Heart right ventricle (tissue), 16 donors: ENCODE results near the gene AJUBA. TPM values are rescaled to one million over a fixed set of nuclear protein-coding genes. Genes with fewer than 3 reads are reported as not detected.

Experiments
- ATAC-seq, 8 donors: fragments of 200-7000 bp; cut with Tn5 transposase; one replicate each; pipeline ENCODE4 v1.9.1; 2020; ENCODE audit warnings: mild to moderate bottlenecking in 8 of 8, moderate library complexity in 8 of 8, moderate number of reproducible peaks in 1 of 8
- DNase-seq, 2 donors: peaks; one replicate each; pipeline ENCODE4 v3.0.0-alpha.2; 2020
- H3K27ac ChIP-seq, 10 donors: fragments of 200-600 bp; sonication (generic) in 2 of 10; one replicate each; pipeline versions ENCODE4 v1.5.0 to v1.8.0; 2020 to 2022; ENCODE audit warnings: mild to moderate bottlenecking in 3 of 10
- H3K27me3 ChIP-seq, 7 donors: fragments of 200-600 bp; one replicate each; pipeline ENCODE4 v1.8.0; 2021 to 2022; ENCODE audit warnings: mild to moderate bottlenecking in 2 of 7
- H3K36me3 ChIP-seq, 9 donors: fragments of 200-600 bp; sonication (generic) in 1 of 9; one replicate each; pipeline versions ENCODE4 v1.5.0 to v1.8.0; 2020 to 2022; ENCODE audit warnings: mild to moderate bottlenecking in 2 of 9
- H3K4me1 ChIP-seq, 9 donors: fragments of 200-600 bp; sonication (generic) in 1 of 9; one replicate each; pipeline versions ENCODE4 v1.5.0 to v1.8.0; 2020 to 2022; ENCODE audit warnings: mild to moderate bottlenecking in 4 of 9
- H3K4me3 ChIP-seq, 10 donors: fragments of 200-600 bp; sonication (generic) in 2 of 10; one replicate each; pipeline versions ENCODE4 v1.5.0 to v1.8.0; 2020 to 2022; ENCODE audit warnings: mild to moderate bottlenecking in 7 of 10, moderate library complexity in 2 of 10
- H3K9me3 ChIP-seq, 11 donors: fragments of 200-600 bp in 10 of 11; sonication (generic) in 2 of 11; one replicate each; pipeline versions ENCODE4 v1.5.0 to v1.8.0; 2013 to 2022; ENCODE audit warnings: mild to moderate bottlenecking in 2 of 11, control low read depth in 1 of 11, moderate library complexity in 1 of 11
- CTCF ChIP-seq, 9 donors: fragments of 200-600 bp; sonication (generic) in 2 of 9; IDR thresholded peaks; one replicate each; pipeline versions ENCODE4 v1.5.0 to v1.8.0; 2021 to 2022; ENCODE audit warnings: antibody characterized with exemption in 9 of 9, mild to moderate bottlenecking in 5 of 9, moderate library complexity in 1 of 9
- WGBS, 2 donors: extraction: QIAGEN DNeasy Blood & Tissue Kit; methylation state at CpG; one replicate each; pipeline ENCODE4 v1.1.7; 2013; ENCODE audit warnings: inconsistent platforms in 1 of 2; 5-methylcytosine and 5-hydroxymethylcytosine counted together
- intact Hi-C, 10 donors: fragments of 100-400 bp; cut with DNase I; formaldehyde crosslinking; loops; one replicate each; pipeline versions ENCODE4 v1.11.1 to v1.14.2; 2022
- polyA plus RNA-seq, 2 donors: library from polyadenylated mRNA; stranded (reverse); fragments of 200-250 nt; gene quantifications; one replicate each; pipeline ENCODE4 v1.2.3, GENCODE V29; 2013
- total RNA-seq, 10 donors: library from RNA; stranded (reverse); fragmentation: NEBNext Ultra II Directional in 3 of 10; extraction: Animal tissue kit (Norgen Biotek cat#: 25700) in 3 of 10; gene quantifications; one replicate each; pipeline versions ENCODE4 v1.2.1 to v1.2.4, GENCODE V29; 2021 to 2023
- donor health status: Arrhythmogenic right ventricular cardiomyopathy.
- donor health status: ischemic (EF 13 %, LVEDD 7.1; RV severe dilation, severe dysfunction).
- donor health status: healthy with polysubstance abuse.
- donor health status: DM: no; HTN: yes; CAD: no.
- donor health status: DM: no; HTN: no; CAD: no.
- donor health status: ischemic (EF 25% LVEDD 6.9; RV normal size, moderate dysfunction).
- donor health status: ischemic (EF 25% LVEDD 5.7; RV mildly dilated, moderate dysfunction).
- donor health status: healthy.
- donor health status: DM: yes; HTN: yes; CAD: no.
- donor health status: Ischemic cardiomyopathy.
- donor health status: ischemic (EF 35%, LVEDD 5.7; RV mildly dilated, moderate dysfunction).
- donor health status: nonischemic (EF 11% LVEDD 7.7; RV severe dilation, severe dysfunction).
- donor health status: DM: yes; HTN: yes; CAD: no.
- donor health status: PGD.
- donor health status: ischemic (EF 29% LVEDD 5.4; RV normal size, mild dysfunction).
- donor health status: nonischemic (EF 23%, LVEDD 6.1; RV moderate dilation, normal function).

AJUBA gene
- total and polyA plus RNA-seq, 12 donors = 5.3 to 25.9 (median 10.2) TPM

GRCh38 chr14:22945642-22946041 lies 36.7 kb downstream of the AJUBA start:
- Histone ChIP-seq H3K36me3 (peaks cover 0 to 90% (median 25%) of the 10 kb centered on the region in 9 donors), H3K27me3 (no peaks in the 10 kb centered on the region), H3K27ac (no peak overlapping the region), H3K4me3 (no peak overlapping the region), H3K9me3 (no peaks in the 10 kb centered on the region), H3K4me1 (no peaks in the 10 kb centered on the region)
- no peak for ATAC-seq
- intact Hi-C loops = no loop called here
- no peak for TF ChIP-seq CTCF (IDR thresholded peaks at IDR 0.05)
- WGBS, 2 donors = 99 to 100% methylated on average over 3 of the region's 3 CpGs
- no peak for DNase-seq

GRCh38 chr14:22939684-22940083 lies 42.7 kb downstream of the AJUBA start:
- no peak overlapping the region for H3K4me3 ChIP-seq
- H3K36me3 ChIP-seq = peaks cover 0 to 57% (median 0%) of the 10 kb centered on the region in 9 donors
- DNase-seq (no peak), ATAC-seq (no peak)
- intact Hi-C loops = loop anchor here in 2 of 10 donors (10.0 kb wide), 1 partner anchor 45 kb away; the partner anchor contains the start of gene AJUBA (in 2 of the 2)
- no peak for TF ChIP-seq CTCF (IDR thresholded peaks at IDR 0.05)
- H3K9me3 ChIP-seq = no peaks in the 10 kb centered on the region
- H3K4me1 ChIP-seq = no peaks in the 10 kb centered on the region
- no peak overlapping the region for H3K27ac ChIP-seq
- 96% methylated on average over 4 of the region's 4 CpGs for WGBS, 2 donors
- H3K27me3 ChIP-seq = no peaks in the 10 kb centered on the region

- no peak for TF ChIP-seq CTCF (IDR thresholded peaks at IDR 0.05)
- 90 to 94% methylated on average over 1 of the region's 1 CpG for WGBS, 2 donors
- Histone ChIP-seq H3K27ac (no peak overlapping the region), H3K36me3 (peaks cover 0 to 25% (median 0%) of the 10 kb centered on the region in 9 donors), H3K4me1 (peaks cover 0 to 7% (median 3%) of the 10 kb centered on the region in 9 donors), H3K9me3 (no peaks in the 10 kb centered on the region), H3K4me3 (no peak overlapping the region), H3K27me3 (no peaks in the 10 kb centered on the region)
- ATAC-seq = no peak
- no peak for DNase-seq
- intact Hi-C loops = loop anchor here in 2 of 10 donors (10.0 kb wide), 1 partner anchor 50 kb away; the partner anchor contains the start of gene AJUBA (in 2 of the 2)
Observed at GRCh38 chr14:22935156-22935555, 47.2 kb downstream of the AJUBA start.

- no peak overlapping the region for H3K27ac ChIP-seq
- no peak for TF ChIP-seq CTCF (IDR thresholded peaks at IDR 0.05)
- peaks cover 0 to 16% (median 0%) of the 10 kb centered on the region in 9 donors for H3K36me3 ChIP-seq
- intact Hi-C loops = loop anchor here in 2 of 10 donors (10.0 kb wide), 1 partner anchor 53 kb away; the partner anchor contains the start of gene AJUBA (in 2 of the 2)
- WGBS, 2 donors = 96 to 99% methylated on average over 3 of the region's 3 CpGs
- ATAC-seq (no peak), DNase-seq (no peak)
- H3K4me1 ChIP-seq = peaks cover 4 to 25% (median 14%) of the 10 kb centered on the region in 9 donors
- no peaks in the 10 kb centered on the region for H3K27me3 ChIP-seq
- no peak overlapping the region for H3K4me3 ChIP-seq
- H3K9me3 ChIP-seq = no peaks in the 10 kb centered on the region
Observed at GRCh38 chr14:22932146-22932545, 50.2 kb downstream of the AJUBA start.
